Vagina (tissue), 2 donors: ENCODE data around the gene RASGRF2. TPM values are rescaled to one million over a fixed set of nuclear protein-coding genes. Genes with fewer than 3 reads are reported as not detected.

Experiments
- DNase-seq, 2 donors: peaks; one replicate each; pipeline ENCODE4 v3.0.0-alpha.2; 2017; ENCODE audit errors: extremely low spot score in 2 of 2
- H3K27ac ChIP-seq: fragments of 200-600 bp; sonication (generic); one replicate; pipeline ENCODE4 v1.5.1; 2019
- H3K27me3 ChIP-seq: fragments of 200-600 bp; sonication (generic); one replicate; pipeline ENCODE4 v1.5.1; 2019
- H3K36me3 ChIP-seq, 2 donors: fragments of 200-600 bp; sonication (generic); one replicate each; pipeline ENCODE4 v1.5.1; 2017 to 2019
- H3K4me1 ChIP-seq: fragments of 200-600 bp; sonication (generic); one replicate; pipeline ENCODE4 v1.5.1; 2019
- H3K4me3 ChIP-seq, 2 donors: fragments of 200-600 bp; sonication (generic); 1 replicate in 1 of 2; 2 replicates in 1 of 2; pipeline ENCODE4 v1.5.1; 2016 to 2019
- H3K9me3 ChIP-seq: fragments of 200-600 bp; sonication (generic); one replicate; pipeline ENCODE4 v1.5.1; 2019
- POLR2A ChIP-seq, 2 donors: fragments of 450-650 bp; IDR thresholded peaks; one replicate each; pipeline ENCODE4 v1.6.1; 2017; ENCODE audit warnings: antibody characterized with exemption in 2 of 2, mild to moderate bottlenecking in 2 of 2, moderate library complexity in 2 of 2
- POLR2AphosphoS5 ChIP-seq, 2 donors: sonication (generic); formaldehyde crosslinking; IDR thresholded peaks; one replicate each; pipeline ENCODE4 v1.9.0; 2017; ENCODE audit warnings: antibody characterized with exemption in 2 of 2, mild to moderate bottlenecking in 2 of 2, low read depth in 1 of 2; ENCODE audit not compliant: insufficient read depth in 1 of 2
- intact Hi-C: fragments of 100-400 bp; cut with DNase I; formaldehyde crosslinking; loops from one replicate; pipeline ENCODE4 v1.15.1; 2023
- total RNA-seq: library from RNA; depleted of rRNA; stranded (reverse); fragments of >200 nt; gene quantifications from one replicate; pipeline ENCODE4 v1.2.3, GENCODE V29; 2016
- TF ChIP-seq, protein P1 (sequence below), 3 experiments: fragments of 450-650 bp in 2 of 3; fragments of 200-600 bp in 1 of 3; sonication (generic) in 1 of 3; IDR thresholded peaks; one replicate each; pipeline ENCODE4 v1.5.1; 2017 to 2019; ENCODE audit warnings: antibody characterized with exemption in 3 of 3, mild to moderate bottlenecking in 2 of 3, moderate library complexity in 2 of 3

Gene RASGRF2
- total RNA-seq, 1 donor from 2014 or later: 8.8 TPM

- Histone ChIP-seq H3K4me1 (peaks cover 18% of the 10 kb centered on the region), H3K9me3 (no peaks in the 10 kb centered on the region), H3K36me3 (no peaks in the 10 kb centered on the region), H3K4me3 (no peak overlapping the region), H3K27ac (no peak overlapping the region), H3K27me3 (no peaks in the 10 kb centered on the region)
- intact Hi-C loops: no loop called here
- no peak for TF ChIP-seq POLR2A (IDR thresholded peaks at IDR 0.05)
- TF ChIP-seq, protein P1, sequence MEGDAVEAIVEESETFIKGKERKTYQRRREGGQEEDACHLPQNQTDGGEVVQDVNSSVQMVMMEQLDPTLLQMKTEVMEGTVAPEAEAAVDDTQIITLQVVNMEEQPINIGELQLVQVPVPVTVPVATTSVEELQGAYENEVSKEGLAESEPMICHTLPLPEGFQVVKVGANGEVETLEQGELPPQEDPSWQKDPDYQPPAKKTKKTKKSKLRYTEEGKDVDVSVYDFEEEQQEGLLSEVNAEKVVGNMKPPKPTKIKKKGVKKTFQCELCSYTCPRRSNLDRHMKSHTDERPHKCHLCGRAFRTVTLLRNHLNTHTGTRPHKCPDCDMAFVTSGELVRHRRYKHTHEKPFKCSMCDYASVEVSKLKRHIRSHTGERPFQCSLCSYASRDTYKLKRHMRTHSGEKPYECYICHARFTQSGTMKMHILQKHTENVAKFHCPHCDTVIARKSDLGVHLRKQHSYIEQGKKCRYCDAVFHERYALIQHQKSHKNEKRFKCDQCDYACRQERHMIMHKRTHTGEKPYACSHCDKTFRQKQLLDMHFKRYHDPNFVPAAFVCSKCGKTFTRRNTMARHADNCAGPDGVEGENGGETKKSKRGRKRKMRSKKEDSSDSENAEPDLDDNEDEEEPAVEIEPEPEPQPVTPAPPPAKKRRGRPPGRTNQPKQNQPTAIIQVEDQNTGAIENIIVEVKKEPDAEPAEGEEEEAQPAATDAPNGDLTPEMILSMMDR (IDR thresholded peaks at IDR 0.05): no peak
- no peak for TF ChIP-seq POLR2AphosphoS5 (IDR thresholded peaks at IDR 0.05; ENCODE audit: insufficient read depth in 1 of 2, low read depth in 1 of 2)
- DNase-seq: no peak
Measured at GRCh38 chr5:81145329-81145935, 185.3 kb downstream of the RASGRF2 start.

DNA sequence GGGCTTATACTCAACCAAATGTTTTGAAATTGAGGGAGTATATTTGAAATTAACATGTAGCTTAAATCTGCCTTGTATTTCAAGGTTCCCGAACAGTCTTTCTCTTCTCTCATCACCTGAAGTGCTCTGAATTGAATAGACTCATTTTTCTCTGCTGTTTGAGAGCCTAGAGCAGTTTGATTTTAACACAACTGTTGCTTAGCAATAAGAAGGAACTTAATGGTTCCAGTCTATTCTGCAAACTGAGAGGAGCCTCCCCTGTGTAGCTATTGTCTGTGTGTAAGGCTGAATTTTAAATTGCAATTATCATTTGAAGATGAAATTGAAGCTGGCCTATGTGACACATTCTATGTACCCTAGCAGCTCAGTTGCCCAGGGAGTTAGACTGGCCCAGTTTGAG, 185.9 kb downstream of the RASGRF2 start:
- Histone ChIP-seq H3K4me3 (no peak overlapping the region), H3K4me1 (peaks cover 12% of the 10 kb centered on the region), H3K27ac (no peak overlapping the region), H3K36me3 (no peaks in the 10 kb centered on the region), H3K27me3 (no peaks in the 10 kb centered on the region), H3K9me3 (no peaks in the 10 kb centered on the region)
- TF ChIP-seq POLR2AphosphoS5 (IDR thresholded peaks at IDR 0.05; ENCODE audit: insufficient read depth in 1 of 2, low read depth in 1 of 2): no peak
- TF ChIP-seq, protein P1 (IDR thresholded peaks at IDR 0.05): no peak
- TF ChIP-seq POLR2A (IDR thresholded peaks at IDR 0.05): no peak
- no peak for DNase-seq
- intact Hi-C loops: no loop called here

DNA sequence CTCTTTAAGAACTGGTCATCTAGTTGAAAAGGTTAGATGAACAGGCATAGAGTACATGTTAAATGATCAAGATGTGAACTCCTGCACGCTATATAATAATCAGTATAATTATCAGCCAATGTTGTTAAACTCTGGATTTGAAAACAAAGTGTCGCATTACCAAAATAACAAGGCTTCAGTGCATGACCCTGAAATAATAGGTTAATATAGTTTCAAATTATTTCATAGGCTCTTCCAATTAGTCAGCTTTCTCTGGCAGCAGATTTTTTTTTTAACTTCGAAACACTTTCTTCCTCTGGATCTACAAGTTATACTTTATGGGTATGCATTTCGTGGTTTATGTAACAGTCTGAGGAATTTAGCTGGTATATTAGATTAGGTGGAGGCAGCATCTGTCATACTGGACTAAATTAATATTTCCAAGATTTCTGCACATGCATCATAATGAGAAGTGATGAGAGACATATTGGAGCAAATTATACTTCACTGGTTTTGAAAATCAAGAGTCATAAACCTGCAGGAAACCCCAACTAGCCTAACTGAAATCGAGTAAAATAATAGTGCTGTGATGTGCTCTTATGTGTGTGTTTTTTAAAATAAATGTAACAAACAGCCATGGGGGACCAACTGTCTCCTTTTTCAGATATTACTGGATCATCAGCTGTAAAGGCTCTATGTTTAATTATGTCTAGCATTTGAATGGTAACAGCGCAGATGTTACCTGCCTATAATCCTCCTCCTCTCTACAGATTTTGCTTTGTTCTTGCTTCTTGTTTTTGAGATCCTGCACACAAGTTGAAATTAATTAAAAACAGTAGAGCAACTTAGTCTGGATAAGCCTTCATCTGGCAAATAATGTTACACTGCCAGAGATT, 187.1 kb downstream of the RASGRF2 start:
- no peaks in the 10 kb centered on the region for H3K27me3 ChIP-seq
- no peak overlapping the region for H3K4me3 ChIP-seq
- no peak for DNase-seq
- H3K27ac ChIP-seq: no peak overlapping the region
- no peak for TF ChIP-seq POLR2AphosphoS5 (IDR thresholded peaks at IDR 0.05; ENCODE audit: insufficient read depth in 1 of 2, low read depth in 1 of 2)
- intact Hi-C loops: no loop called here
- H3K36me3 ChIP-seq: no peaks in the 10 kb centered on the region
- H3K9me3 ChIP-seq: no peaks in the 10 kb centered on the region
- peaks cover 8% of the 10 kb centered on the region for H3K4me1 ChIP-seq

- intact Hi-C loops: no loop called here
- H3K36me3 ChIP-seq: no peaks in the 10 kb centered on the region
- no peak overlapping the region for H3K4me3 ChIP-seq
- peaks cover 8% of the 10 kb centered on the region for H3K4me1 ChIP-seq
- H3K9me3 ChIP-seq: no peaks in the 10 kb centered on the region
- DNase-seq: no peak
- TF ChIP-seq, protein P1 (IDR thresholded peaks at IDR 0.05): no peak
- no peak for TF ChIP-seq POLR2AphosphoS5 (IDR thresholded peaks at IDR 0.05; ENCODE audit: insufficient read depth in 1 of 2, low read depth in 1 of 2)
- no peak for TF ChIP-seq POLR2A (IDR thresholded peaks at IDR 0.05)
- H3K27ac ChIP-seq: no peak overlapping the region
- no peaks in the 10 kb centered on the region for H3K27me3 ChIP-seq
Measured at GRCh38 chr5:81147886-81148571, 187.9 kb downstream of the RASGRF2 start.

DNA sequence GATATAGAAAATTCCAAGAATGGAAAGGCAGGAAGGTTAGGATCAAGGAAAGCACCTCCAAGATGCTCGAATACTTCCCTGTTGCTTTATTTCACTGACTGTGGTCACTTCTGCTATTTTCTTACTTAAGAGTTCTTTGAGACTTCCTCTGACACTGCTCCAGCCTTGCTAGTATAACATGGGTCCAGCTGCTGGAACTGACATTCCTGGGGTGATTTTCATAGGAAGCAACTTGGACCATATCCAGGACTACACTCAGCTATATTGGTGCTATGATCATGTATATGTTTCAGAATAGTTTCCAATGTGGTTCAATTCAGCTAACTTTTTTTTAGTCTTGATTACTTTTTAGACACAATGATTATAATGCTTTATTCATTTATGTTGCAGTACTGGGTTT, 191.4 kb downstream of the RASGRF2 start:
- DNase-seq: no peak
- intact Hi-C loops: no loop called here
- no peak overlapping the region for H3K27ac ChIP-seq
- no peaks in the 10 kb centered on the region for H3K27me3 ChIP-seq
- TF ChIP-seq POLR2AphosphoS5 (IDR thresholded peaks at IDR 0.05; ENCODE audit: insufficient read depth in 1 of 2, low read depth in 1 of 2) (no peak), POLR2A (IDR thresholded peaks at IDR 0.05) (no peak)
- TF ChIP-seq, protein P1 (IDR thresholded peaks at IDR 0.05): no peak
- no peaks in the 10 kb centered on the region for H3K9me3 ChIP-seq
- no peak overlapping the region for H3K4me3 ChIP-seq
- H3K4me1 ChIP-seq: peaks cover 8% of the 10 kb centered on the region
- H3K36me3 ChIP-seq: no peaks in the 10 kb centered on the region
